GM10266 (cell line): Measurements from ENCODE around the gene ATG9B.

Source experiments
- DNase-seq: peaks from one replicate; pipeline ENCODE4 v3.0.0; 2012; ENCODE audit errors: extremely low spot score
- TF ChIP-seq, protein P1 (sequence below): IDR thresholded peaks from 2 replicates; pipeline ENCODE4 v1.5.1; 2012; ENCODE audit warnings: mild to moderate bottlenecking, low read depth; ENCODE audit not compliant: control insufficient read depth, insufficient read depth; ENCODE audit errors: missing control alignments

Gene ATG9B

DNA sequence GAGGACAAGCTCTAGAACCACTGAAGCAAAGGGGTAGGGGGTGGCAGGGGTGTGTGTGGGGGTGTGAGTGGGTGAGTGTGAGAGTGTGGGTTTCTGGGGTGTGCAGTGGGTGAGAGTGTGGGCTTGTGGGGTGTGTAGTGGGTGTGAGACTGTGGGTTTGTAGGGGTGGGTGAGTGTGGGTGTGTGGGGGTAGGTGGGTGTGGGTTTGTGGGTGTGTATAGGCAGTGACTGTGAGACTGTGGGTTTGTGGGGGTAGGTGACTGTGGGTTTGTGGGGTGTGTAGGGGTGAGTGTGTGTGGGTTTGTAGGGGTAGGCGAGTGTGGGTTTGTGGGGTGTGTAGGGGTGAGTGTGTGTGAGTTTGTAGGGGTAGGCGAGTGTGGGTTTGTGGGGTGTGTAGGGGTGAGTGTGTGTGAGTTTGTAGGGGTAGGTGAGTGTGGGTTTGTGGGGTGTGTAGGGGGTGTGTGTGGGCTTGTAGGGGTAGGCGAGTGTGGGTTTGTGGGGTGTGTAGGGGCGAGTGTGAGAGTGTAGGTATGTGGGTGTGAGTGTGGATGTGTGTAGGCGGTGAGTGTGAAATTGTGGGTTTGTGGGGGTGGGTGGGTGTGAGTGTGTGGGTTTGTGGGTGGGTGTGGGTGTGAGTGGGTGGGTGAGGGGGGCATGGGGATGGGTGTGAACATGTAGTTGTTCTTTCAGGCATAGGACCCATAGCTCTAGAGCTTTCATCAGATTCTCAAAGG is 24.6 kb downstream of the ATG9B start:
- no peak for DNase-seq
- TF ChIP-seq, protein P1, sequence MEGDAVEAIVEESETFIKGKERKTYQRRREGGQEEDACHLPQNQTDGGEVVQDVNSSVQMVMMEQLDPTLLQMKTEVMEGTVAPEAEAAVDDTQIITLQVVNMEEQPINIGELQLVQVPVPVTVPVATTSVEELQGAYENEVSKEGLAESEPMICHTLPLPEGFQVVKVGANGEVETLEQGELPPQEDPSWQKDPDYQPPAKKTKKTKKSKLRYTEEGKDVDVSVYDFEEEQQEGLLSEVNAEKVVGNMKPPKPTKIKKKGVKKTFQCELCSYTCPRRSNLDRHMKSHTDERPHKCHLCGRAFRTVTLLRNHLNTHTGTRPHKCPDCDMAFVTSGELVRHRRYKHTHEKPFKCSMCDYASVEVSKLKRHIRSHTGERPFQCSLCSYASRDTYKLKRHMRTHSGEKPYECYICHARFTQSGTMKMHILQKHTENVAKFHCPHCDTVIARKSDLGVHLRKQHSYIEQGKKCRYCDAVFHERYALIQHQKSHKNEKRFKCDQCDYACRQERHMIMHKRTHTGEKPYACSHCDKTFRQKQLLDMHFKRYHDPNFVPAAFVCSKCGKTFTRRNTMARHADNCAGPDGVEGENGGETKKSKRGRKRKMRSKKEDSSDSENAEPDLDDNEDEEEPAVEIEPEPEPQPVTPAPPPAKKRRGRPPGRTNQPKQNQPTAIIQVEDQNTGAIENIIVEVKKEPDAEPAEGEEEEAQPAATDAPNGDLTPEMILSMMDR, result no peak

DNA sequence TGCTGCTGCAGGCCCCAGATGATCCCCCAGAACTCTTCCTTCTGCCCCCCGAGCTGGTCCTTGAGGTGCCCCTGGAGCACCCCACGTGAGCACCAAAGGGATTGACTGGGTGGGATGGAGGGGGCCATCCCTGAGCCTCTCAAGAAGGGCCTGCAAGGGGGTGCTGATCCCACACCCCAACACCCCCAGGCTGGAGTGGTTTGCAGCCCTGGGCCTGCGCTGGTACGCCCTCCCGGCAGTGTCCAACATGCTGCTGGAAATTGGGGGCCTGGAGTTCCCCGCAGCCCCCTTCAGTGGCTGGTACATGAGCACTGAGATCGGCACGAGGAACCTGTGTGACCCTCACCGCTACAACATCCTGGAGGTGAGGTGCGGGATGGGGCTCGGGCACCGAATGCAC is 25.3 kb downstream of the ATG9B start:
- TF ChIP-seq, protein P1, result no peak
- DNase-seq, result no peak

DNA sequence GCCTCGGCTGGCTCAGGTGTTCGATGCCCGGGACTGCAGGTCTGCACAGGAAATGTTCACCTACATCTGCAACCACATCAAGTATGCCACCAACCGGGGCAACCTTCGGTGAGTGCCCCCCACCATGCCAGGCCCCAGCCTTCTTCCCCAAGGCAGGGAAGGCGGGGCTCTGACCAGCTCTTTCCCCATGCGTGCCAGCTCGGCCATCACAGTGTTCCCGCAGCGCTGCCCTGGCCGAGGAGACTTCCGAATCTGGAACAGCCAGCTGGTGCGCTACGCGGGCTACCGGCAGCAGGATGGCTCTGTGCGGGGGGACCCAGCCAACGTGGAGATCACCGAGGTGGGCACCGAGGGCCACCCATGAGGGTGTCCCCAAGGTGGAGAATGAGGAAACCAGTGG is 26.0 kb downstream of the ATG9B start:
- no peak for DNase-seq
- TF ChIP-seq, protein P1, result no peak

DNA sequence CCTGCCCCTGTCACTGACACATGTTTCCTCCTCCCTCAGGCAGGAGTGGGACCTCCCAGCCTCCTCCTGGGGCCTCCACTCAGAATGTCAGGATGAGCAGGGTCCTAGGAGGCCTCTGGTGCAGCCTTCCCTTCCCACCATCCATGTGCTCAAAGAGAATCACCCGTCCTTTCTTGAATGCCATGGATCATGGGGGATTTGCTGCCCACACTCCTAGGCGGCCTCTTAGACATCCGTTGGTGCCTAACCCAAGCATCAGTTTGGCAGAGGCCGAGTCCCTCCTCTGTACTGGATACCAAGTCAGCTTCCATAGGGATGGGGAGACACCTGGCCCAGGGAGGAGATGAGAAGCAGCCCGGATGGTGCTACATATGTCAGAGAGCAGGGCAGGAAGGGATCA is 26.5 kb downstream of the ATG9B start:
- DNase-seq, result no peak
- TF ChIP-seq, protein P1, result no peak

DNA sequence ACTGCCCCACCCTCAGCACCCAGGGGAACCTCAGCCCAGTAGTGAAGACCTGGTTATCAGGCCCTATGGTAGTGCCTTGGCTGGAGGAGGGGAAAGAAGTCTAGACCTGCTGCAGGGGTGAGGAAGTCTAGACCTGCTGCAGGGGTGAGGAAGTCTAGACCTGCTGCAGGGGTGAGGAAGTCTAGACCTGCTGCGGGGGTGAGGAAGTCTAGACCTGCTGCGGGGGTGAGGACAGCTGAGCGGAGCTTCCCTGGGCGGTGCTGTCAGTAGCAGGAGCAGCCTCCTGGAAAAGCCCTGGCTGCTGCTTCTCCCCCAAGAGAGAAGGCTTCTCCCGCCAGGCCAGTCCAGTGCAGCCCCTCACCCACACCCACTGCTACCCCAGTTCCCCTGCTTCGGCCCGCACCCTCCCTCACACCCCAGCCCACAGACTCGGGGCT is 27.2 kb downstream of the ATG9B start:
- DNase-seq, result no peak
- TF ChIP-seq, protein P1, result no peak

DNA sequence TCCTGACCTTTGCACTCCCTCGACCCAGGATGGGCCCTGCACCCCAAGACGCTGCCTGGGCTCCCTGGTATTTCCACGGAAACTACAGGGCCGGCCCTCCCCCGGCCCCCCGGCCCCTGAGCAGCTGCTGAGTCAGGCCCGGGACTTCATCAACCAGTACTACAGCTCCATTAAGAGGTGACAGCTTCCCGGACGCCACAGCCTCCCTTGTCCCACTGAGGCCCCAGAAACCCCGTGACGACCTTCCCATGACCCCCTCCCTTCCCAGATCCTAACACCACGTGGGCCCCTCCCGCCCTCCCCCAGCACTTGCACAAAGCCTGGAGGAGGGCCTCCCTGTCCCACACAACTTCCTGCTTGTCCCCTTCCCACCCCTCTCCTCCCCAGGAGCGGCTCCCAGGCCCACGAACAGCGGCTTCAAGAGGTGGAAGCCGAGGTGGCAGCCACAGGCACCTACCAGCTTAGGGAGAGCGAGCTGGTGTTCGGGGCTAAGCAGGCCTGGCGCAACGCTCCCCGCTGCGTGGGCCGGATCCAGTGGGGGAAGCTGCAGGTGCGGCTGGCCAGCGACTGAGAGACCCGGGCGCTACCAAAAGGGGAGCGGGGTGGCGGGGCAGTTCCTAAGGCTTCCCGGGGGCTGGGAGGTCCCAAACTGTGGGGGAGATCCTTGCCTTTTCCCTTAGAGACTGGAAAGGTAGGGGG is 27.8 kb downstream of the ATG9B start:
- no peak for DNase-seq
- TF ChIP-seq, protein P1, result no peak
